NCI-H446 treated with DMSO at 0.1 percent for 48 hours (cell line): Measurements from ENCODE around the gene ZNF423.

ENCODE experiments used
- DNase-seq: peaks from one replicate; lab custom pipeline; 2025; lab: John Stamatoyannopoulos, UW

Gene ZNF423

GRCh38 chr16:49552313-49552928, 303.5 kb downstream of the ZNF423 start:
- DNase-seq = no peak

GRCh38 chr16:49550666-49551065, 305.2 kb downstream of the ZNF423 start:
- no peak for DNase-seq

GRCh38 chr16:49550140-49550539, 305.8 kb downstream of the ZNF423 start:
- no peak for DNase-seq

GRCh38 chr16:49548325-49548970, 307.5 kb downstream of the ZNF423 start:
- DNase-seq = no peak

GRCh38 chr16:49547448-49547847, 308.5 kb downstream of the ZNF423 start:
- no peak for DNase-seq

- DNase-seq = no peak
Measured at GRCh38 chr16:49546735-49547134, 309.2 kb downstream of the ZNF423 start.

GRCh38 chr16:49545741-49546448, 310.0 kb downstream of the ZNF423 start:
- no peak for DNase-seq

- no peak for DNase-seq
Measured at GRCh38 chr16:49545243-49545642, 310.7 kb downstream of the ZNF423 start.

- no peak for DNase-seq
Measured at GRCh38 chr16:49544828-49545227, 311.1 kb downstream of the ZNF423 start.

GRCh38 chr16:49543631-49543946, 312.3 kb downstream of the ZNF423 start:
- no peak for DNase-seq

- no peak for DNase-seq
Measured at GRCh38 chr16:49542946-49543630, 312.8 kb downstream of the ZNF423 start.

GRCh38 chr16:49542391-49542891, 313.5 kb downstream of the ZNF423 start:
- peak; percentile 36 for DNase-seq

- DNase-seq = no peak
Measured at GRCh38 chr16:49540836-49541235, 315.1 kb downstream of the ZNF423 start.

GRCh38 chr16:49539758-49540157, 316.2 kb downstream of the ZNF423 start:
- no peak for DNase-seq

GRCh38 chr16:49537924-49538459, 317.9 kb downstream of the ZNF423 start:
- DNase-seq = no peak

GRCh38 chr16:49534901-49535610, 320.9 kb downstream of the ZNF423 start:
- no peak for DNase-seq

- DNase-seq = no peak
Measured at GRCh38 chr16:49533422-49533821, 322.5 kb downstream of the ZNF423 start.

- no peak for DNase-seq
Measured at GRCh38 chr16:49532873-49533272, 323.0 kb downstream of the ZNF423 start.

GRCh38 chr16:49531931-49532840, 323.7 kb downstream of the ZNF423 start:
- DNase-seq = no peak

- no peak for DNase-seq
Measured at GRCh38 chr16:49531425-49531824, 324.5 kb downstream of the ZNF423 start.
